GM21447 (cell line): ENCODE data around the gene NLGN1.

Experiments
- ATAC-seq: cut with Tn5 transposase; IDR thresholded peaks from one replicate; pipeline ENCODE4 v1.9.1; 2021; ENCODE audit not compliant: unreplicated experiment

The NLGN1 gene

GRCh38 chr3:173823911-173824460, 426.4 kb downstream of the NLGN1 start:
- no peak for ATAC-seq

GRCh38 chr3:173825730-173826129, 428.2 kb downstream of the NLGN1 start:
- ATAC-seq, result no peak

GRCh38 chr3:173826416-173826815, 428.9 kb downstream of the NLGN1 start:
- no peak for ATAC-seq

GRCh38 chr3:173826901-173827609, 429.5 kb downstream of the NLGN1 start:
- no peak for ATAC-seq

- ATAC-seq, result no peak
Observed at GRCh38 chr3:173838644-173839043, 441.1 kb downstream of the NLGN1 start.

- no peak for ATAC-seq
Observed at GRCh38 chr3:173839859-173840258, 442.3 kb downstream of the NLGN1 start.

- ATAC-seq, result no peak
Observed at GRCh38 chr3:173841334-173841733, 443.8 kb downstream of the NLGN1 start.

GRCh38 chr3:173843060-173843459, 445.5 kb downstream of the NLGN1 start:
- no peak for ATAC-seq

GRCh38 chr3:173846584-173846983, 449.0 kb downstream of the NLGN1 start:
- ATAC-seq, result no peak

- ATAC-seq, result no peak
Observed at GRCh38 chr3:173849489-173849888, 451.9 kb downstream of the NLGN1 start.

GRCh38 chr3:173857154-173857553, 459.6 kb downstream of the NLGN1 start:
- no peak for ATAC-seq

GRCh38 chr3:173862701-173863100, 465.2 kb downstream of the NLGN1 start:
- no peak for ATAC-seq

GRCh38 chr3:173863551-173863950, 466.0 kb downstream of the NLGN1 start:
- ATAC-seq, result no peak

- ATAC-seq, result no peak
Observed at GRCh38 chr3:173865900-173866498, 468.5 kb downstream of the NLGN1 start.

GRCh38 chr3:173869766-173870165, 472.2 kb downstream of the NLGN1 start:
- no peak for ATAC-seq

- ATAC-seq, result no peak
Observed at GRCh38 chr3:173870976-173871375, 473.4 kb downstream of the NLGN1 start.

- ATAC-seq, result no peak
Observed at GRCh38 chr3:173875790-173876189, 478.2 kb downstream of the NLGN1 start.

- ATAC-seq, result no peak
Observed at GRCh38 chr3:173876476-173876875, 478.9 kb downstream of the NLGN1 start.

- ATAC-seq, result no peak
Observed at GRCh38 chr3:173887888-173888287, 490.3 kb downstream of the NLGN1 start.

GRCh38 chr3:173889596-173889995, 492.1 kb downstream of the NLGN1 start:
- no peak for ATAC-seq

GRCh38 chr3:173890091-173890490, 492.5 kb downstream of the NLGN1 start:
- no peak for ATAC-seq

- no peak for ATAC-seq
Observed at GRCh38 chr3:173891272-173892100, 493.9 kb downstream of the NLGN1 start.
